Measurements from ENCODE around the gene DLX6.

The DLX6 gene

DNA sequence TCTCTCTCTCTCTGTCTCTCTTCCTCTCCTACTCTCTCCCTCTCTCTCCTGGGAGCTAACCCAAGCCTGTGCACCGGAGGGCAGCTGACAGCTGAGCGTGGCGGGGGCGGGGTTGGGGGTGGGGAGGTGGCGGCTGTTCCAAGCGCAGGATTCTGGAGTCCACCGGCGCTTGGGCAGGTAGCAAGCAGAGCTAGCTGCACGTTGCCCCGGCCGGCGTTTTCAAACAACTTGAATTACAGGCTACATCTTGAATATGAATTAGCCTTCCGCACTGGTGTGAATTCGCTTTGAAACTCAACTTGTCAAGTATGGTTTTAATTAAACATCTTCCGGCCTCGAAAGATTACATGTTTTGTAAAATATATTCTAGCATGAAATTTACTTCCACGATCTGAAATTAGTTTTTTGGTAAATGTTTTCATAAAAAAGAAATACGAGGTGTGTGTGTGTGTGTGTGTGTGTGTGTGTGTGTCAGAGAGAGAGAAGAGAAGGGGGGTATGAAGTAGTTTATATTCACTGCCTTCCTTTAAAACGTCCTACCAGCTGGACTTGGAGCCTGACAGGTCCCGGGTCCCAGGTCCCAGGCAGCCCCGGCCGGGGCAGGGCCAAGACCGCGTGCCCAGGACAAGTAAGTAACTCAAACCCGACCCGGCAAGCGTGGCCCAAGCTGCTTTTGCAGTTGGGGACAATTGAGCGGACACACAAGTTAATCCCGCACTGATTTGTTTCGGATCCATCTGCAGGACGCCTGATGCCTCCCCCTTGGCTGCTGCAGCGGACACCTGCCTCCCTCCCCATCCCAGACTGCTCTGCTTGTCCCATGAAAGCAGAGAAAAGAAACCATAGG is 9.0 kb upstream of the DLX6 start:
- DNase-seq: no peak

GRCh38 chr7:96996958-96997511 is 8.3 kb upstream of the DLX6 start:
- DNase-seq: no peak

GRCh38 chr7:96997512-96998032 is 7.8 kb upstream of the DLX6 start:
- no peak for DNase-seq

DNA sequence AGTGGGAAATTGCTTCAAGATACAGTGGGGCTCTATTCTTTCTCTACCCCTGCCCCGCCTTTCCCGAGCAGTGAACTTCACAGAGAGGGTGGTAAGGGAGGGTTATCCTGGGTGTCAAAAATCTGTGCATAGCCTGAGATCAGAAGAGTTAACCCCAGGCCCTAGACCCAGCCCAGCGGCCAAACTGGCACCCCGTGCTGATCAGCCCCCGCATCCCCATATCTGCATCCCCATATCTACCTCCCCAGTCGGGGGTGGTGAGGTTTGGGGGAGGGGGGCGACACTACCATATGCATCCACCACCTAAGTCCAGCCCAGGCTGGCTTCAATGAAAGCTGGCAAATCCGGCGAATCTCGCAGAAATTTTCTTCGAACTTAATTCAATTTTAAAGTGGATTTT is 7.0 kb upstream of the DLX6 start:
- DNase-seq: no peak

GRCh38 chr7:96998744-96999143 is 6.6 kb upstream of the DLX6 start:
- no peak for DNase-seq

DNA sequence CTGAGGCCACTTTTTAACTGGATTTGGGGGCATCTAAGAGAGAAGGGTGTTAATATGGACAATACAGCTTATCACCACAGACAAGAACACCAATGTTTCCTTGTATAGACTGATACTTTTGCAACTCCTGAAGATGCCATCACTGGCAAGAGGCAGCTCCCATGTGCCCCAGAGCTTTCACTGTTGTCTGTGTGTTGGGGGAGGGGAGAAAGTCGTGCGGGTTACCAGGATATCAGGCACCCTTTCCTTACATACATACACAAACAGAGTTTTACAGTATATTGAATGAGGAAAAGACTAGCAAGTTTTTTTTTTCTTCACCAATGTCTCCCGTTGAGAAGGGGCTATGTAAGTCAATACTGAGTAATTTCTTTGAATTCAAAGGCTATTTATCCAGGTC is 4.1 kb upstream of the DLX6 start:
- DNase-seq: no peak

- no peak for DNase-seq
These were observed 3.4 kb upstream of the DLX6 start for GRCh38 chr7:97001656-97002554.

- no peak for DNase-seq
These were observed 2.6 kb upstream of the DLX6 start for GRCh38 chr7:97002555-97003261.

DNA sequence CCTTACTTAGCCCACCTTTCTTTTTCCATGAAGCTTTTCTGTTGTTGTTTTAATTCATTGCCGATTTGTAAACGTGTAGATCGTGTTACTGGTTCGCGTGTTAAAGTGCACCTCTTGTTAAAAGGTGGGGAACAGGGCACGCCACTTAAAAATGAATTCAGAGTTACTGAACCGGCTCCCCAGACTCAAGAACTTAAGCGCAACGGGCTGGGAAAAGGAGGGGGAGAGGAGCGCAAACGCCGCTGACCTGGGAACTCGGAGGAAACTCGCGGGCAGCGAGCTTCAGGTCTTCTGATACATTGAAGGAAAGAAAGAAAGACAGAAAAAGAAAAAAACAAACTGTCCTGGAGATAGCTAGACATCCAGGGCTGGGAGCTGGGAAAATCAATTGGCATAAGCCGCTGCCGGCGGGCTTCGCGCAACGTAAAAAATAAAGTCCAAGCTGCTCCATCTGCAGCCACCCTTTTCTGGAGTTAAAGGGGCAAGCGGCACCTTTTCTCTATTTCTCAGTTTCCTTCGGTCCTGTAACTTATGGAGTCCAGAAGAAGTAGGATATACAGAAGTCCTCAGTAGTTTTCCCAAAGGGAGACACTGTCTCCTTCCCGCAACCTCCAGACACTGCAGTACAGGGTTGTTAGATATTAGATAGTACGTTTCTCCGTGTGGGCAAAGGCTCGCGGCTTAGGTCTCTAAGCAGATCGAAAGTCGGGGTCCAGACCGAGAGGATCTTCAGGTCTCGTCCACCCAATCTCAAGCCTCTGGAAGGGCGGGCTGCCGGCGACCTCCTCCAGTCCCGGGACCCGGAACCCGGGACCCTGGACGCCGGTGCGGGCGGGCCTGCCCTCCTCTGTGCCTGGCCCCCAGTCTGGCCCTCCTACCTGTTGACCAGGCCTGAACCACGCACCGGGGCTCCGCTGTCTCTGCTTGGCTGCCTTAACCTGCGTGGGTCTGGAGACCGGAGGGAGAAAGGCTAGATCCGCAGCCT is 1.8 kb upstream of the DLX6 start:
- no peak for DNase-seq

- no peak for DNase-seq
These were observed 838 bp upstream of the DLX6 start for GRCh38 chr7:97004247-97005182.

GRCh38 chr7:97006055-97006815 is 882 bp downstream of the DLX6 start:
- DNase-seq: no peak

GRCh38 chr7:97006816-97007582 is 1.6 kb downstream of the DLX6 start:
- DNase-seq: no peak

DNA sequence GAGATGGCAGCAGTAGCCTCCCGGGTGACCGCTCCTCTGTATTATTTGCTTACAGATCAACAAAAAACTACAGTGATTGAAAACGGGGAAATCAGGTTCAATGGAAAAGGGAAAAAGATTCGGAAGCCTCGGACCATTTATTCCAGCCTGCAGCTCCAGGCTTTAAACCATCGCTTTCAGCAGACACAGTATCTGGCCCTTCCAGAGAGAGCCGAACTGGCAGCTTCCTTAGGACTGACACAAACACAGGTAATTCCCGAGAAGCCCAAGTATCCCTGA is 2.2 kb downstream of the DLX6 start:
- no peak for DNase-seq

GRCh38 chr7:97008275-97008917 is 3.0 kb downstream of the DLX6 start:
- no peak for DNase-seq

DNA sequence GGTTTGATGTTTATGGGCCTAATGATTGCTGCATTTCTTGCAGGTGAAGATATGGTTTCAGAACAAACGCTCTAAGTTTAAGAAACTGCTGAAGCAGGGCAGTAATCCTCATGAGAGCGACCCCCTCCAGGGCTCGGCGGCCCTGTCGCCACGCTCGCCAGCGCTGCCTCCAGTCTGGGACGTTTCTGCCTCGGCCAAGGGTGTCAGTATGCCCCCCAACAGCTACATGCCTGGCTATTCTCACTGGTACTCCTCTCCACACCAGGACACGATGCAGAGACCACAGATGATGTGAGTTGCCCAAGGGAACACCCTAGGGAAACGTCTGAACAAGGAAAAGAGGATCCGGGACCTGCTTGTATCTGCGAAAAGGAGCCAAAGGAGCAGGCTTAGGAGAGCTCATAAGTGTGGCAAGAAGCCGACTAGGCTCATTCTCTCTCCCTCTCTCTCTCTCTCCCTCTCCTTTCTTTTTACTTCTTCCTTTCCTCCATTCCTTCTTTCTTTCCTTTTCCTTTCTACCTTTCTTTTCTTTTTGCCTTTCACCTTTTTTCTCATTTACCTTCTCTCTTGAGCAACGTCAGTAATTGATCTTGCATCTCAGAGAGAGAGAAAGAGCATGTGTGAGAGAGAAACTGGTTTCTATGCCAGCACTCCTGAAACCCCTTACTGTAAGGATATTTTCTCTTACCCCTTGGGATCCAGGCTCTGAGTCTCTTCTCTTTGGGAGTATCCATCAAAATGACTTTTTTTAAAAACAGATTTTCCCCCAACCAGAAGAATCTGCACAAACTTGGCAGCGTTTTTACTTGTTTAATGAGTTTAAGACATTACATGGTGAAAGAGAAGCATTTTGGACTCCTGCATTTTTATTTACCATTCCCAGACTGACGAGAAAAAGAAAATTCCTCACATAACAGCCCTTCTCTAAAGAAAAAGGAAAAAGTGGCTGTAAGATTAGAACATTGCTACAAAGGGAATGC is 4.7 kb downstream of the DLX6 start:
- no peak for DNase-seq

- no peak for DNase-seq
These were observed 5.8 kb downstream of the DLX6 start for GRCh38 chr7:97011104-97011503.
